Transverse colon (tissue), 4 donors: ENCODE data around the gene MFAP3L. TPM values are rescaled to one million over a fixed set of nuclear protein-coding genes. Genes with fewer than 3 reads are reported as not detected.
A peak's percentile ranks its signal among the peaks of the same experiment; 100 is the strongest.
"Not testable (repeated sequence)": the region's sequence is repeated elsewhere in the genome, so short reads cannot be mapped to it uniquely, and the experiment has no call there.

ENCODE experiments used
- DNase-seq: peaks from one replicate; pipeline ENCODE4 v3.0.0-alpha.2; 2019
- H3K27ac ChIP-seq, 4 donors: fragments of 200-600 bp; sonication (generic); 2 replicates each; pipeline ENCODE4 v1.5.1; 2016 to 2018; ENCODE audit warnings: inconsistent platforms in 4 of 4
- H3K27me3 ChIP-seq: fragments of 200-600 bp; sonication (generic); 2 replicates; pipeline ENCODE4 v1.5.1; 2017; ENCODE audit warnings: inconsistent platforms
- H3K36me3 ChIP-seq, 4 donors: fragments of 200-600 bp; sonication (generic); 2 replicates each; pipeline ENCODE4 v1.5.1; 2017 to 2019; ENCODE audit warnings: inconsistent platforms in 4 of 4
- H3K4me1 ChIP-seq, 4 donors: fragments of 200-600 bp; sonication (generic); 2 replicates each; pipeline ENCODE4 v1.5.1; 2017 to 2020; ENCODE audit warnings: inconsistent platforms in 4 of 4
- H3K4me3 ChIP-seq, 4 donors: fragments of 200-600 bp; sonication (generic); 1 replicate in 1 of 4; 2 replicates in 3 of 4; pipeline versions ENCODE4 v1.5.1 to v1.6.1; 2017 to 2019; ENCODE audit warnings: inconsistent platforms in 4 of 4
- H3K9me3 ChIP-seq, 2 donors: fragments of 200-600 bp; sonication (generic); 2 replicates each; pipeline ENCODE4 v1.5.1; 2017 to 2019; ENCODE audit warnings: inconsistent platforms in 2 of 2
- CTCF ChIP-seq, 5 experiments: fragments of 200-600 bp in 3 of 5; fragments of 450-650 bp in 2 of 5; sonication (generic) in 3 of 5; IDR thresholded peaks; 1 replicate in 2 of 5; 2 replicates in 3 of 5; pipeline ENCODE4 v1.5.1; 2016 to 2017; ENCODE audit warnings: antibody characterized with exemption in 5 of 5, inconsistent platforms in 3 of 5, mild to moderate bottlenecking in 2 of 5, moderate library complexity in 1 of 5
- EP300 ChIP-seq: sonication (generic); formaldehyde crosslinking; IDR thresholded peaks from one replicate; pipeline ENCODE4 v1.6.1; 2017; ENCODE audit warnings: antibody characterized with exemption, low read depth
- POLR2A ChIP-seq: fragments of 450-650 bp; IDR thresholded peaks from one replicate; pipeline ENCODE4 v1.6.1; 2016; ENCODE audit warnings: antibody characterized with exemption, mild to moderate bottlenecking, moderate library complexity
- POLR2AphosphoS5 ChIP-seq, 3 donors: sonication (generic); formaldehyde crosslinking; IDR thresholded peaks; one replicate each; pipeline ENCODE4 v1.6.1; 2016; ENCODE audit warnings: antibody characterized with exemption in 3 of 3
- WGBS, 2 donors: methylation state at CpG; one replicate each; pipeline ENCODE4 v1.1.5; 2018; ENCODE audit warnings: low coverage in 1 of 2; 5-methylcytosine and 5-hydroxymethylcytosine counted together
- in situ Hi-C, 4 donors: fragments of 200-750 bp; cut with MboI; loops; one replicate each; pipeline versions ENCODE4 v1.15.0 to v1.15.1; 2017; ENCODE audit warnings: low sequenced_read_pairs in 3 of 4, low pct_ligation_motif_present in 1 of 4, low pct_unique_long_range_greater_than_20kb in 1 of 4
- intact Hi-C: fragments of 100-400 bp; cut with DNase I; formaldehyde crosslinking; loops from one replicate; pipeline ENCODE4 v1.15.1; 2023; ENCODE audit warnings: low total_unique reads
- total RNA-seq, 4 donors: library from RNA; depleted of rRNA; stranded (reverse); fragments of >200 nt; gene quantifications; one replicate each; pipeline ENCODE4 v1.1.0, GENCODE V29; 2016

MFAP3L gene
- total RNA-seq, 4 donors from 2014 or later = 0.60 to 25.4 (median 3.6) TPM

GRCh38 chr4:170049766-170050165 lies 23.6 kb upstream of the MFAP3L start:
- TF ChIP-seq EP300 (no peak), CTCF (IDR thresholded peaks at IDR 0.05) (no peak), POLR2AphosphoS5 (IDR thresholded peaks at IDR 0.05) (no peak), POLR2A (no peak)
- Histone ChIP-seq H3K36me3 (no peaks in the 10 kb centered on the region), H3K4me1 (no peaks in the 10 kb centered on the region), H3K27me3 (peaks cover 3% of the 10 kb centered on the region), H3K9me3 (no peaks in the 10 kb centered on the region), H3K4me3 (no peak overlapping the region), H3K27ac (no peak overlapping the region)
- WGBS, 2 donors = 78 to 81% methylated on average over 3 to 6 of the region's 6 CpGs
- DNase-seq = no peak
- intact Hi-C loops = no loop called here
- in situ Hi-C loops = loop anchor here (10.0 to 25.0 kb wide), 5 partner anchors 235 to 462 kb away; partner anchors contain the start of genes CLCN3 (in 2 of the 4) and NEK1 (in 2 of the 4)

- intact Hi-C loops = loop anchor here (1.0 kb wide), 1 partner anchor 238 kb away; no protein-coding TSS in a partner anchor
- 0 to 16% methylated on average over 3 to 4 of the region's 4 CpGs for WGBS, 2 donors
- in situ Hi-C loops = loop anchor here (10.0 to 25.0 kb wide), 3 partner anchors 233 to 436 kb away; partner anchors contain the start of genes CLCN3 (in 2 of the 4) and NEK1 (in 2 of the 4)
Observed at GRCh38 chr4:170047771-170048354, 21.7 kb upstream of the MFAP3L start.

GRCh38 chr4:170046156-170046555 lies 20.0 kb upstream of the MFAP3L start:
- intact Hi-C loops, H3K27ac ChIP-seq, H3K4me3 ChIP-seq, H3K27me3 ChIP-seq, H3K36me3 ChIP-seq, H3K4me1 ChIP-seq, H3K9me3 ChIP-seq, DNase-seq: not testable (repeated sequence)
- 96% methylated on average over 21 of the region's 24 CpGs; no CpG with 5 or more reads in 1 of the 2 donors for WGBS, 2 donors
- in situ Hi-C loops = loop anchor here (10.0 to 25.0 kb wide), 3 partner anchors 231 to 434 kb away; partner anchors contain the start of genes CLCN3 (in 2 of the 4) and NEK1 (in 2 of the 4)

More at GRCh38 chr4:170047771-170048354, 21.7 kb upstream of the MFAP3L start:
- no peaks in the 10 kb centered on the region for H3K36me3 ChIP-seq
- H3K4me3 ChIP-seq = no peak overlapping the region
- peak; percentile 71 to 84 (median 79) for TF ChIP-seq CTCF (IDR thresholded peaks at IDR 0.05)
- TF ChIP-seq EP300 = no peak
- TF ChIP-seq POLR2A = no peak
- TF ChIP-seq POLR2AphosphoS5 (IDR thresholded peaks at IDR 0.05) = no peak
- no peak overlapping the region for H3K27ac ChIP-seq
- peaks cover 3% of the 10 kb centered on the region for H3K27me3 ChIP-seq
- DNase-seq = peak; percentile 50
- H3K4me1 ChIP-seq = no peaks in the 10 kb centered on the region
- no peaks in the 10 kb centered on the region for H3K9me3 ChIP-seq

GRCh38 chr4:170040031-170040680 lies 14.0 kb upstream of the MFAP3L start:
- WGBS, 2 donors = 85% methylated on average over 10 of the region's 12 CpGs; no CpG with 5 or more reads in 1 of the 2 donors
- in situ Hi-C loops = loop anchor here (10.0 to 25.0 kb wide), 3 partner anchors 225 to 428 kb away; partner anchors contain the start of genes CLCN3 (in 2 of the 4) and NEK1 (in 2 of the 4)

More at GRCh38 chr4:170040031-170040680, 14.0 kb upstream of the MFAP3L start:
- Histone ChIP-seq H3K9me3 (no peaks in the 10 kb centered on the region), H3K27ac (no peak overlapping the region), H3K4me1 (no peaks in the 10 kb centered on the region), H3K4me3 (no peak overlapping the region), H3K36me3 (no peaks in the 10 kb centered on the region), H3K27me3 (no peaks in the 10 kb centered on the region)
- no peak for DNase-seq
- intact Hi-C loops = no loop called here
- no peak for TF ChIP-seq POLR2AphosphoS5 (IDR thresholded peaks at IDR 0.05)
- TF ChIP-seq CTCF (IDR thresholded peaks at IDR 0.05) = no peak
- TF ChIP-seq EP300 = no peak
- no peak for TF ChIP-seq POLR2A
